ENCODE results near the gene ZPLD1.

The ZPLD1 gene

DNA sequence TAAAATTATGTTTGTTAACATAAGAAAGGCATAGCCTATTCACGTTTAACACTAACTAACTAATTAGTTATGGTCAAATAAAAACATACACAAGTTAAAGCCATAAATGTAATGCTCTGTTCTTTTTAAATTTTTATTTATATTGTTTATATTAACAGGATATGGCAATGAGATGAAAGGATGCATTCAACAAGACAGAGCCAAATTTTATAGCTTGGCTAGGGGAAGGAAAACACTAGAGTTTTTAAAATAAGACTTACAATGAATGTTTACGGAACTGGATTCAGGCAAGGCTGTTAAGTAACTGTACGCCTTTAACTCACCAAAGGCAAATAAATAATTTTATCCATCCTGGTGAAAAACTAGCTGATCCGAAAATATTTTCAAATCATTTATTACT, 86.4 kb downstream of the ZPLD1 start:
- TF ChIP-seq EZH2 (IDR thresholded peaks at IDR 0.05; ENCODE audit: borderline replicate concordance, low read depth, low read length, severe bottlenecking) = no peak
- TF ChIP-seq, protein P1, sequence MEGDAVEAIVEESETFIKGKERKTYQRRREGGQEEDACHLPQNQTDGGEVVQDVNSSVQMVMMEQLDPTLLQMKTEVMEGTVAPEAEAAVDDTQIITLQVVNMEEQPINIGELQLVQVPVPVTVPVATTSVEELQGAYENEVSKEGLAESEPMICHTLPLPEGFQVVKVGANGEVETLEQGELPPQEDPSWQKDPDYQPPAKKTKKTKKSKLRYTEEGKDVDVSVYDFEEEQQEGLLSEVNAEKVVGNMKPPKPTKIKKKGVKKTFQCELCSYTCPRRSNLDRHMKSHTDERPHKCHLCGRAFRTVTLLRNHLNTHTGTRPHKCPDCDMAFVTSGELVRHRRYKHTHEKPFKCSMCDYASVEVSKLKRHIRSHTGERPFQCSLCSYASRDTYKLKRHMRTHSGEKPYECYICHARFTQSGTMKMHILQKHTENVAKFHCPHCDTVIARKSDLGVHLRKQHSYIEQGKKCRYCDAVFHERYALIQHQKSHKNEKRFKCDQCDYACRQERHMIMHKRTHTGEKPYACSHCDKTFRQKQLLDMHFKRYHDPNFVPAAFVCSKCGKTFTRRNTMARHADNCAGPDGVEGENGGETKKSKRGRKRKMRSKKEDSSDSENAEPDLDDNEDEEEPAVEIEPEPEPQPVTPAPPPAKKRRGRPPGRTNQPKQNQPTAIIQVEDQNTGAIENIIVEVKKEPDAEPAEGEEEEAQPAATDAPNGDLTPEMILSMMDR (IDR thresholded peaks at IDR 0.05; ENCODE audit: borderline replicate concordance, extremely low read depth, low read length, poor library complexity, severe bottlenecking) = no peak
- no peaks in the 10 kb centered on the region for H3K79me2 ChIP-seq (ENCODE audit: insufficient read depth, low read length)
- no peak overlapping the region for H2AFZ ChIP-seq (ENCODE audit: low read depth, low read length)
- H3K4me1 ChIP-seq (ENCODE audit: insufficient read depth, low read length) = no peaks in the 10 kb centered on the region
- H3K27ac ChIP-seq (ENCODE audit: low read length) = no peak overlapping the region
- H3K9ac ChIP-seq (ENCODE audit: low read depth, low read length) = no peak overlapping the region
- DNase-seq (no peak), ATAC-seq (ENCODE audit: insufficient read depth, low read depth) (no peak)
- H3K4me2 ChIP-seq (ENCODE audit: insufficient read depth, low read length) = no peak overlapping the region
- H3K4me3 ChIP-seq (ENCODE audit: low read depth in 1 of 2, low read length in 2 of 2) = no peak overlapping the region
- no peaks in the 10 kb centered on the region for H3K9me3 ChIP-seq (ENCODE audit: insufficient read depth, low read length, severe bottlenecking)
- no peaks in the 10 kb centered on the region for H3K27me3 ChIP-seq (ENCODE audit: insufficient read depth, low read length, poor library complexity)
- no peaks in the 10 kb centered on the region for H3K36me3 ChIP-seq (ENCODE audit: insufficient read depth, low read length)
- no peaks in the 10 kb centered on the region for H4K20me1 ChIP-seq (ENCODE audit: insufficient read depth, low read length)

DNA sequence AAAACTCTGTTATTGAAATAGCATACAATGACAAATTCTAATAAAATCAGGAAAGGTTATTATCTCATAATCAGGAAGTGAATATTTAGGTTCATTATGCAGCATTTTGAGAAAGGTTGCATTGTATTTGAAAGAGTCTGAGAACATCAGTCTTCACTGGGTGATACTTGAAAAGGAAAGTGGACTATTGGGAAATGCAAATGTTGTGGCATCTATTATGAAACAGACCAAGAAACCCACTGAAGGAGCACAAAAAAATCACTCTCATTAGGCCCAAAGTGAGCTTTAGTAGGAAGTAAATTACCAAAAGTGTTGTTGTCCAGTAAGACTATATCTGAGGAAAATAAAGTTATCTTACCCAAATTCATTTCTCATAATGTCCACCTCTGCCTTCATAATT, 90.8 kb downstream of the ZPLD1 start:
- H3K36me3 ChIP-seq (ENCODE audit: insufficient read depth, low read length) = no peaks in the 10 kb centered on the region
- H3K9ac ChIP-seq (ENCODE audit: low read depth, low read length) = no peak overlapping the region
- no peaks in the 10 kb centered on the region for H3K79me2 ChIP-seq (ENCODE audit: insufficient read depth, low read length)
- H3K9me3 ChIP-seq (ENCODE audit: insufficient read depth, low read length, severe bottlenecking) = no peaks in the 10 kb centered on the region
- no peaks in the 10 kb centered on the region for H3K27me3 ChIP-seq (ENCODE audit: insufficient read depth, low read length, poor library complexity)
- no peak overlapping the region for H3K4me2 ChIP-seq (ENCODE audit: insufficient read depth, low read length)
- H3K4me1 ChIP-seq (ENCODE audit: insufficient read depth, low read length) = no peaks in the 10 kb centered on the region
- no peak for TF ChIP-seq EZH2 (IDR thresholded peaks at IDR 0.05; ENCODE audit: borderline replicate concordance, low read depth, low read length, severe bottlenecking)
- TF ChIP-seq, protein P1 (IDR thresholded peaks at IDR 0.05; ENCODE audit: borderline replicate concordance, extremely low read depth, low read length, poor library complexity, severe bottlenecking) = no peak
- no peak for ATAC-seq (ENCODE audit: insufficient read depth, low read depth)
- H2AFZ ChIP-seq (ENCODE audit: low read depth, low read length) = no peak overlapping the region
- H3K27ac ChIP-seq (ENCODE audit: low read length) = no peak overlapping the region
- no peaks in the 10 kb centered on the region for H4K20me1 ChIP-seq (ENCODE audit: insufficient read depth, low read length)
- DNase-seq = no peak
- no peak overlapping the region for H3K4me3 ChIP-seq (ENCODE audit: low read depth in 1 of 2, low read length in 2 of 2)

DNA sequence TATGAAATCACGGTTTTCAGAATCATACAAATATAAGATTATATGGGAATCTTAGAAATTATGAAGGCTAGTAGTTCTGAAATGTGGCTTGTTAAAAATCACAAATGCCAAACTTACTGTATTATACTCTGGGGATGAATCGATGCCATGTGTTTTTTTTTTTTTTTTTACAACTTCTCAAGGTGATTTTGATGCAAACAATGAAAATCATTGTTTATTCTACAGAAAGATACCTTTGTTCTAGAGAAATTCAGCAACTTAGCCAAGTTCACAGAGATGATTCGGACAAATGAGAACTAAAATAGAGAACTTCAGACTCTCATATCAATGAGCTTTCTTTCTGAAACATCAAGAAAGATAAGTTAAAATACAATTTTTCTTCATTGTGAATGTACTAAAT, 92.0 kb downstream of the ZPLD1 start:
- no peak overlapping the region for H3K4me3 ChIP-seq (ENCODE audit: low read depth in 1 of 2, low read length in 2 of 2)
- no peak overlapping the region for H3K4me2 ChIP-seq (ENCODE audit: insufficient read depth, low read length)
- no peaks in the 10 kb centered on the region for H3K36me3 ChIP-seq (ENCODE audit: insufficient read depth, low read length)
- no peaks in the 10 kb centered on the region for H3K4me1 ChIP-seq (ENCODE audit: insufficient read depth, low read length)
- no peak for ATAC-seq (ENCODE audit: insufficient read depth, low read depth)
- no peaks in the 10 kb centered on the region for H3K9me3 ChIP-seq (ENCODE audit: insufficient read depth, low read length, severe bottlenecking)
- H3K79me2 ChIP-seq (ENCODE audit: insufficient read depth, low read length) = no peaks in the 10 kb centered on the region
- H2AFZ ChIP-seq (ENCODE audit: low read depth, low read length) = no peak overlapping the region
- H4K20me1 ChIP-seq (ENCODE audit: insufficient read depth, low read length) = no peaks in the 10 kb centered on the region
- H3K9ac ChIP-seq (ENCODE audit: low read depth, low read length) = no peak overlapping the region
- no peaks in the 10 kb centered on the region for H3K27me3 ChIP-seq (ENCODE audit: insufficient read depth, low read length, poor library complexity)
- H3K27ac ChIP-seq (ENCODE audit: low read length) = no peak overlapping the region
- no peak for DNase-seq
- TF ChIP-seq, protein P1 (IDR thresholded peaks at IDR 0.05; ENCODE audit: borderline replicate concordance, extremely low read depth, low read length, poor library complexity, severe bottlenecking) = no peak
- TF ChIP-seq EZH2 (IDR thresholded peaks at IDR 0.05; ENCODE audit: borderline replicate concordance, low read depth, low read length, severe bottlenecking) = no peak

DNA sequence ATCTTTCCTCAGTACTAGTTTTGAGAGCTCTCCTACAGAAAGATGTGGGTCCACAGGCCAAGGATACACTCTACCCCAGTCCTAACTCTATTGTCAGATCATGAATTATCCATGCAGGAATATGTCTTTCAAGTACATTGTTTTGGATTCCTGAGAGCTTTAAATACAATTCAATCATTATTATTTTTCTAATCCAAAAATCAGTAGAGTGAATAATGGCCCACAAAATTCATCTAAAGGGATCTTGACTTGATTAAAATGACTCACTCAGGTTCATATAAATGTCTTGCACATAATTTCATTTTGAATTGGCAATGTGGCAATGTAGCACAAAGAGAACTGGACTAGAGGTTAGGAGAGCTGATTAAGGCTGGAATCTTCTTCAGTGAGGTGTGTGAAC, 93.9 kb downstream of the ZPLD1 start:
- no peak overlapping the region for H3K27ac ChIP-seq (ENCODE audit: low read length)
- no peaks in the 10 kb centered on the region for H3K79me2 ChIP-seq (ENCODE audit: insufficient read depth, low read length)
- H3K9me3 ChIP-seq (ENCODE audit: insufficient read depth, low read length, severe bottlenecking) = no peaks in the 10 kb centered on the region
- no peaks in the 10 kb centered on the region for H3K4me1 ChIP-seq (ENCODE audit: insufficient read depth, low read length)
- no peak overlapping the region for H3K4me2 ChIP-seq (ENCODE audit: insufficient read depth, low read length)
- DNase-seq = no peak
- H3K4me3 ChIP-seq (ENCODE audit: low read depth in 1 of 2, low read length in 2 of 2) = no peak overlapping the region
- no peaks in the 10 kb centered on the region for H3K36me3 ChIP-seq (ENCODE audit: insufficient read depth, low read length)
- H3K9ac ChIP-seq (ENCODE audit: low read depth, low read length) = no peak overlapping the region
- H3K27me3 ChIP-seq (ENCODE audit: insufficient read depth, low read length, poor library complexity) = no peaks in the 10 kb centered on the region
- no peak overlapping the region for H2AFZ ChIP-seq (ENCODE audit: low read depth, low read length)
- ATAC-seq (ENCODE audit: insufficient read depth, low read depth) = no peak
- H4K20me1 ChIP-seq (ENCODE audit: insufficient read depth, low read length) = no peaks in the 10 kb centered on the region
- TF ChIP-seq, protein P1 (IDR thresholded peaks at IDR 0.05; ENCODE audit: borderline replicate concordance, extremely low read depth, low read length, poor library complexity, severe bottlenecking) = no peak
- no peak for TF ChIP-seq EZH2 (IDR thresholded peaks at IDR 0.05; ENCODE audit: borderline replicate concordance, low read depth, low read length, severe bottlenecking)

Measured in DND-41 (cell line).